K562 (cell line): ENCODE measurements around the gene FBXO17. TPM values are rescaled to one million over a fixed set of nuclear protein-coding genes. Genes with fewer than 3 reads are reported as not detected.
A peak's percentile ranks its signal among the peaks of the same experiment; 100 is the strongest.

ENCODE experiments used
- ATAC-seq: fragments of 200-7000 bp; cut with Tn5 transposase; 3 replicates; pipeline ENCODE4 v1.9.1; 2020; ENCODE audit warnings: moderate library complexity
- BruUV-seq: library from RNA; stranded (reverse); fragments of 400-500 nt; replicated peaks from 2 replicates; lab custom pipeline; 2021; lab: Mats Ljungman, UMichigan
- CTCF ChIA-PET: fragments of 300-600 bp; formaldehyde crosslinking; extraction: SDS; loops from one replicate; lab custom pipeline; 2021; ENCODE audit warnings: low intra/inter-chr PET ratio; lab: Yijun Ruan, JAX
- POLR2A ChIA-PET: fragments of 300-600, 350-650 bp; sonication (Branson Sonifier 250); formaldehyde crosslinking; extraction: SDS; loops from one replicate; lab custom pipeline; 2021; ENCODE audit warnings: antibody characterized with exemption, inconsistent platforms; lab: Yijun Ruan, JAX
- DNase-seq, 4 experiments: peaks; one replicate each; pipeline versions ENCODE4 v3.0.0 to v3.0.0-alpha.2; 2011 to 2018; ENCODE audit warnings: low spot score in 3 of 4, mixed read lengths in 3 of 4; ENCODE audit errors: extremely low read depth in 1 of 4
- FAIRE-seq: peaks from 2 replicates; lab custom pipeline; 2011; peaks lifted over from hg19 to GRCh38; lab: Jason Lieb, UNC
- H2AFZ ChIP-seq: 2 replicates; pipeline ENCODE4 v1.6.0; 2011; ENCODE audit warnings: low read depth, low read length, control low read depth, inconsistent platforms
- H3K27ac ChIP-seq: fragments of 200-600 bp; 3 replicates; pipeline ENCODE4 v1.8.0; 2011; ENCODE audit warnings: low read depth, mild to moderate bottlenecking, control low read depth, inconsistent platforms, low read length, moderate library complexity, mixed read lengths; ENCODE audit errors: extremely low read depth
- H3K27me3 ChIP-seq, 2 experiments: fragments of 300-600 bp in 1 of 2; 2 replicates in 1 of 2; 3 replicates in 1 of 2; pipeline versions ENCODE4 v1.6.0 to v1.8.0; 2011; ENCODE audit warnings: inconsistent platforms in 2 of 2, low read length in 2 of 2, mild to moderate bottlenecking in 1 of 2, mixed read lengths in 1 of 2, moderate library complexity in 1 of 2; ENCODE audit not compliant: control insufficient read depth in 2 of 2, insufficient read depth in 2 of 2
- H3K36me3 ChIP-seq: fragments of 300-600 bp; 3 replicates; pipeline ENCODE4 v1.8.0; 2011; ENCODE audit warnings: mild to moderate bottlenecking, low read length, inconsistent platforms; ENCODE audit not compliant: control insufficient read depth, insufficient read depth
- H3K4me1 ChIP-seq, 2 experiments: fragments of 200-600 bp in 1 of 2; replicated peaks in 1 of 2; 2 replicates in 1 of 2; 3 replicates in 1 of 2; pipeline versions ENCODE4 v1.5.1 to v1.8.0; 2011; ENCODE audit warnings: inconsistent platforms in 2 of 2, low read length in 2 of 2, mild to moderate bottlenecking in 1 of 2, mixed read lengths in 1 of 2, moderate library complexity in 1 of 2; ENCODE audit not compliant: control insufficient read depth in 2 of 2, insufficient read depth in 2 of 2
- H3K4me2 ChIP-seq: 2 replicates; pipeline ENCODE4 v1.6.1; 2011; ENCODE audit warnings: low read length, control low read depth, inconsistent platforms, mixed read lengths; ENCODE audit not compliant: insufficient read depth
- H3K4me3 ChIP-seq: fragments of 200-600 bp; sonication (generic), shearing (Covaris generic); 2 replicates; pipeline ENCODE4 v1.5.1; 2016; ENCODE audit warnings: control low read depth, inconsistent platforms
- H3K79me2 ChIP-seq: fragments of 200-600 bp; 3 replicates; pipeline ENCODE4 v1.8.0; 2011; ENCODE audit warnings: low read length, inconsistent platforms; ENCODE audit not compliant: control insufficient read depth, insufficient read depth
- H3K9ac ChIP-seq, 2 experiments: 2 replicates each; pipeline versions ENCODE4 v1.6.0 to v1.6.1; 2011; ENCODE audit warnings: low read depth in 2 of 2, low read length in 2 of 2, control low read depth in 1 of 2, inconsistent platforms in 1 of 2, mild to moderate bottlenecking in 1 of 2, mixed read lengths in 1 of 2; ENCODE audit not compliant: insufficient read depth in 1 of 2
- H3K9me1 ChIP-seq: one replicate; pipeline ENCODE4 v1.6.0; 2011; ENCODE audit warnings: inconsistent platforms, mild to moderate bottlenecking, low read length, moderate library complexity; ENCODE audit not compliant: control insufficient read depth, insufficient read depth
- H3K9me3 ChIP-seq: replicated peaks from 2 replicates; pipeline ENCODE4 v1.5.1; 2011; ENCODE audit warnings: low read depth, low read length, inconsistent platforms; ENCODE audit not compliant: control insufficient read depth, insufficient read depth
- H4K20me1 ChIP-seq: replicated peaks from 2 replicates; pipeline ENCODE4 v1.6.1; 2011; ENCODE audit warnings: low read length, inconsistent platforms, mixed read lengths; ENCODE audit not compliant: control insufficient read depth, insufficient read depth
- CBFB ChIP-seq: sonication (generic); formaldehyde crosslinking; IDR thresholded peaks from 2 replicates; pipeline ENCODE4 v1.4.0; 2020; ENCODE audit warnings: mild to moderate bottlenecking, missing genetic modification reagents
- COPS2 ChIP-seq: fragments of 450-650 bp; conservative IDR thresholded peaks from 2 replicates; pipeline ENCODE4 v1.6.1; 2016; ENCODE audit warnings: mild to moderate bottlenecking, moderate library complexity
- HNRNPL ChIP-seq: fragments of 200-400 bp; formaldehyde crosslinking; IDR thresholded peaks from 2 replicates; pipeline ENCODE4 v1.6.1; 2017; ENCODE audit warnings: low read depth, mild to moderate bottlenecking, low read length
- IFI16 ChIP-seq: fragments of 250-450 bp; sonication (Bioruptor Pico); IDR thresholded peaks from 2 replicates; pipeline ENCODE4 v2.1.2; 2022; ENCODE audit warnings: mild to moderate bottlenecking, inconsistent platforms
- POLR2G ChIP-seq: fragments of 200-400 bp; formaldehyde crosslinking; IDR thresholded peaks from 2 replicates; pipeline ENCODE4 v1.6.1; 2017; ENCODE audit warnings: low read depth, mild to moderate bottlenecking, antibody characterized with exemption, low read length, moderate library complexity
- RBFOX2 ChIP-seq: fragments of 200-400 bp; formaldehyde crosslinking; IDR thresholded peaks from 2 replicates; pipeline ENCODE4 v1.6.1; 2017; ENCODE audit warnings: low read depth, mild to moderate bottlenecking, low read length, moderate library complexity
- RHOXF2B ChIP-seq: fragments of 250-450 bp; sonication (Bioruptor Pico); conservative IDR thresholded peaks from 2 replicates; pipeline ENCODE4 v1.5.1; 2021
- ZKSCAN3 ChIP-seq: fragments of 250-450 bp; sonication (Bioruptor Pico); IDR thresholded peaks from 2 replicates; pipeline ENCODE4 v1.4.0; 2020
- WGBS: fragments of 100-300 bp; shearing (Covaris generic); methylation state at CpG from one replicate; pipeline ENCODE4 v1.1.6; 2016; ENCODE audit warnings: low coverage, mixed read lengths; ENCODE audit not compliant: insufficient coverage; ENCODE audit errors: missing lambda C conversion rate; 5-methylcytosine and 5-hydroxymethylcytosine counted together
- in situ Hi-C: fragments of 300-500 bp; cut with MboI; formaldehyde crosslinking; loops from 4 replicates; pipeline ENCODE4 v1.15.0; 2018; ENCODE audit warnings: inconsistent platforms, mixed read lengths
- intact Hi-C: fragments of 100-400 bp; cut with micrococcal nuclease; formaldehyde crosslinking; loops from 2 replicates; pipeline ENCODE4 v1.14.2; 2022
- polyA plus RNA-seq, 8 experiments: library from polyadenylated mRNA; depleted of rRNA in 4 of 8; stranded (reverse) in 5 of 8; unstranded in 3 of 8; fragments of >200 nt; fragmentation: Nextera tagmentation in 2 of 8; fragmentation: Illumina TruSeq in 1 of 8; extraction: Ambion mirVana in 2 of 8; extraction: Trizol in 1 of 8; gene quantifications; 2 replicates each; pipeline versions ENCODE4 v1.2.1 to v1.2.3, GENCODE V29; 2011 to 2014; ENCODE audit warnings: inconsistent platforms in 1 of 8, missing spikeins in 1 of 8
- total RNA-seq, 7 experiments: library from RNA; depleted of rRNA in 6 of 7; stranded (reverse); fragments of >200 nt in 6 of 7; fragmentation: Illumina TruSeq in 2 of 7; extraction: Trizol in 2 of 7; gene quantifications; 2 replicates each; pipeline versions ENCODE4 v1.2.1 to v1.2.3, GENCODE V29; 2011 to 2021; ENCODE audit warnings: low replicate concordance in 1 of 7

Gene FBXO17
- total and polyA plus RNA-seq, 9 of the 15 experiments (the other 6 are each of a cell fraction or from before 2014, with no cell fraction given): 4.1 to 27.1 (median 19.0) TPM

DNA sequence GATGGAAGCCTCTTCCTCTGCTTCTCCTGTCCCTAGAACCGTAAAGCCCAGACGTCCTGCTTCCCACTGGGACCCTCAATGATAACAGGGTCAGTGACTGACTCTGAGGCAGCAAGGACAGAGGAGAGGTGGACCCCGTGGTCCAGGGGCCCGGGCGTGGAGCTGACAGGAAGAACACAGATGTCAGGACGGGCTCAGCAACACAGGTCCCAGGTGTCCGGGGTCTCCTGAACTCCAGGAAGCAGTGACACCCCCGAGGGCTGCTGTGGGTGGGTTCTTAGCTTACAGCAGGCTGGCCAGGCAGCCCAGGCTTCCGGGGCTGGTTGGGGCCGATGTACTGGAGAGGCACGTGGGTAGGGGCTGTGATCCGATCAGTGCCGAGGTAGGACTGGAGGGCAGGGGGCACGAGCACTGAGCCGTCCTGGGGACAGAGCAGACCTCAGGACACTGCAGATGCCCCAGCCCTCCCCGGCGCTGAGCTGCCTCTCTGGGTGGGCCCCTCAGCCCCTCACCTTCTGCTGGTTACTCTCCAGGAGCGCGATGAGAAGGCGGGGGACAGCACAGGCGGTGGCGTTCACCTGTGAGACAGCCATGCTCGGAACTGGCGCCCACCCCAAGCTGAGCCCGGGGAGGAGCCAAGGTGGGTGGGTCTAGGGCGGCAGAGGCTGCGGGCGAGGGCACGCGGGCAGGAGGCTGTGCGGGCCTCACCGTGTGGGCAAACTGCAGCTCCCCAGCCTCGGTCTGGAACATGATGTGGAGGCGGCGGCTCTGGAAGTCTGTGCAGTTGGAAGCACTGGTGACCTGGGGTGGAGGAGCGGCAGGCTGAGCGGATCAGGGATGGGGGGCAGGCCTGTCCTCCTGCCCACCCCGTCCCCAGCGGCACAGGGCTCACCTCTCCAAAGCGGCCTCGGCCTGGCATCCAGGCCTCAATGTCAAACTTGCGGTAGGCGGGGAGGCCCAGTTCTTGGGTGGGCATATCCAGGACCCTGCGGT is 59.9 kb downstream of the FBXO17 start:
- CTCF ChIA-PET: no interaction called here
- POLR2A ChIA-PET: interaction anchor here (0.6 to 0.7 kb wide), 2 partner anchors 10 to 11 kb away, joined by 3 to 4 read pairs; no protein-coding TSS in a partner anchor
- intact Hi-C loops: no loop called here
- FAIRE-seq: no peak
- DNase-seq: peak in 1 of 4 experiments; percentile 8
- no peaks in the 10 kb centered on the region for H3K9me3 ChIP-seq
- TF ChIP-seq RBFOX2 (0 out of 2 replicates have a peak, but pooled peaks have one; percentile 19), IFI16 (CRISPR knock-in tag) (no peak), HNRNPL (peak; percentile 44; the same call in 1 of the 2 replicates), CBFB (no peak), COPS2 (no peak), RHOXF2B (CRISPR knock-in tag) (no peak), POLR2G (peak; percentile 57; the same call in 1 of the 2 replicates), ZKSCAN3 (CRISPR knock-in tag) (no peak)
- TF ChIP-seq, all 486 proteins: peak for 3
- Histone ChIP-seq H3K4me2 (no peak overlapping the region), H3K4me1 (peaks cover 0 to 49% of the 10 kb centered on the region in 2 experiments; a peak in 3 of 5 replicates), H3K27me3 (no peaks in the 10 kb centered on the region), H3K4me3 (no peak overlapping the region), H4K20me1 (no peaks in the 10 kb centered on the region), H3K9me1 (no peaks in the 10 kb centered on the region), H3K9ac (peak overlapping the region in 1 of 2 experiments; percentile 47; a peak in 1 of 4 replicates), H2AFZ (no peak overlapping the region), H3K27ac (no peak overlapping the region), H3K79me2 (no peaks in the 10 kb centered on the region), H3K36me3 (peaks cover 9% of the 10 kb centered on the region; the same call in 1 of the 3 replicates)
- BruUV-seq: TSS peak; percentile 43
- 83% methylated on average over 30 of the region's 44 CpGs for WGBS
- ATAC-seq: no peak
- in situ Hi-C loops: no loop called here
